Limb (tissue), 2 donors: ENCODE data around the gene SH3PXD2A.

Experiments
- DNase-seq, 2 donors: peaks; one replicate each; pipeline ENCODE4 v3.0.0-alpha.2; 2016; ENCODE audit errors: extremely low spot score in 2 of 2

SH3PXD2A gene

DNA sequence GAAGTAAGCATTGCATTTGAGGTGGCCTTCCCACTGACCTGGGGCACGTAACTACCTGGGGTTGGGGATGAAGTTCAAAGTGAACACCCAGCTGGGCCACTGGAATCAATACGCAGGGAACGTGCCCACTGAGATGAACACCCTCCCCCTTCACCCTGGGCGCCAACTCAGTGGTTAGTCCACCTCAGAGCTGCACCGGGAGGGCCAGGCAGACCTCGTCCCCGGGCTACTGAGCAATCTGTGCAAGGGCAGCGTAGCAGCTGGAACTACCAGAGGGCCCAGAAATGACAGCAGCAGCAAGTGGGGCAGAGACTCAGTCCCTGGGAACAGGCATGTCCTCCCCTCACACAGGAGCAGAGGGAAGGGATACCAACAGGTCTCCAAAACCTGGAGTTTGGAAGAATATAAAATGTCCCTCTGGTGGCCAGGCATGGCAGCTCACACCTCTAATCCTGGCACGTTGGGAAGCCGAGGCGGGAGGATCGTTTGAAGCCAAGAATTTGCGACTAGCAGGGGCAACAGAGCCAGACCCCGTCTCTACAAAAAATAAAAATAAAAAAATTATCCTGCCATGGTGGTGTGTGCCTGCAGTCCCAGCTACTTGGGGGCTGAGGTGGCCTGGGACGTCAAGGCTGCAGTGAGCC, 143.9 kb downstream of the SH3PXD2A start:
- no peak for DNase-seq

DNA sequence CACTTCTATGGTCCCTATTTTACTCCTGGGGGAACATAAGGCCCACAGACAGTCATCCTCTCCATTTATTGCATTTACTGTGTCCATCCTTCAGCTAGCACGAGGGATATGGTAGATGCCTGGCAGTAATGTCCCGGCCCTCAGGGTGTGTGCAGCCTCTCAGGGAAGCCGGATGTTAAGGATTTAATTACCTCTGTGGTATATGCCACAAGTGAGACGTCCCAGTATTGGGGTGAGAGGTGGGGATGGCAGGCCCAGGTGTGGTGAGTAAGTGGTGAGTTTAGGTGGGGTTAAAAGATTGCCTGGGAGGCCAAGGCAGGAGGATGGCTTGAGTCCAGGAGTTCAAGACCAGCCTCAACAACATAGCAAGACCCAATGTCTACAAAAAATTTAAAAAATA, 144.9 kb downstream of the SH3PXD2A start:
- DNase-seq = no peak

DNA sequence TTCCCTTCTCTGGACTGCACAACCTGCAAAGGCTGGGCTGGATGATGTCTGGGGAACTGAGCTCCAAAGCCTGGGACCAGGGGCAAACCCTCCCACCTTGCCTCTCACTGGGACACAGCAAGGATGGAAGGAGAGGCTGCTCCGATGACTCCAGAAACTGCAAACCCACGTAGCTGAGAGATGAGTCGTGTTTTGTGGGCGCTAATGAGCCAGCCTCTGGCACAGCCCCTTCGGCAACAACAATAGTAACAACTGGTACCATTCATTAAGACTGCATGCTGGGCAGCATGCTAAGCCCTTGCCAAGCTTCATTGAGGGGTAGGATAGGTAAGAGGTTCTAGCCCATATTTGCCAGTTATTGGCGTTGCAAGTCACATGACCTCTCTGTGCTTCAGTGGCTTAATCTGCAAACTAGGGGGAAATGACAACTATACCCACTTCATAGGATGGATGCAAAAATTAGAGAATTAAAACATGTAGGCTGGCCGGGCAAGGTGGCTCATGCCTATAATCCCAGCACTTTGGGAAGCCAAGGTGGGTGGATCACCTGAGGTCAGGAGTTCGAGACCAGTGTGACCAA, 145.9 kb downstream of the SH3PXD2A start:
- DNase-seq = no peak

DNA sequence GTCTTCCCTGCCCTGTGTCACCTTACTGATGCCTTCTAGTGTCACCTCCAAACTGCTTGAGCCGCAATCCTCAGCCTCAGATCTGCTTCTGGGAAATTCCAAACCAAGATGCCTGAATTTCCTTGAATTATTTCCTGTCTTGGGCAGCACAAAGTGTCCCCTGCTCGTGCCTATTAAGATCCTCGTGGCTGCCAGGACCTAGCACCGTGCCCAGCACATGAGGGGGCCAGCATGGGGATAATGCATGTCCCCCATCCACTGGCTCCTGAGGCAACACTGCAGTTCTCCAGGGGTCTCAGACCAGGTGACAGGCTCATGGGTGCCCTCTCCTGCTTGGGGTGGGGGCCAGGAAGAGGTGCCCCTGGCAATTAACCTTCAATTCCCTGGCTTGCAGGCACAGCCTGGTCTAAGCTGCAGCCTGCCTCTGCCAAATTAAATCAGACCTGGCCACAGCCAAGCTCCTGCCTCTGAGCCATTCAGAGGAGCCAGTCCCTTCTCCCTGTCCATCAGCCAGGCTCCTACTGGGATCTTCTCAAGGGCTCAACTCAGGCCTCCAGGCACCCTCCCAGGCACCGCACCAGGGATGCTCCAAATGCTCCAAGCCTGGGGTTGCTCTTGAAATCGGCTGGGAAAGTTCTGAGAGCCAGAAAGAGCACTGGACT, 146.6 kb downstream of the SH3PXD2A start:
- no peak for DNase-seq

DNA sequence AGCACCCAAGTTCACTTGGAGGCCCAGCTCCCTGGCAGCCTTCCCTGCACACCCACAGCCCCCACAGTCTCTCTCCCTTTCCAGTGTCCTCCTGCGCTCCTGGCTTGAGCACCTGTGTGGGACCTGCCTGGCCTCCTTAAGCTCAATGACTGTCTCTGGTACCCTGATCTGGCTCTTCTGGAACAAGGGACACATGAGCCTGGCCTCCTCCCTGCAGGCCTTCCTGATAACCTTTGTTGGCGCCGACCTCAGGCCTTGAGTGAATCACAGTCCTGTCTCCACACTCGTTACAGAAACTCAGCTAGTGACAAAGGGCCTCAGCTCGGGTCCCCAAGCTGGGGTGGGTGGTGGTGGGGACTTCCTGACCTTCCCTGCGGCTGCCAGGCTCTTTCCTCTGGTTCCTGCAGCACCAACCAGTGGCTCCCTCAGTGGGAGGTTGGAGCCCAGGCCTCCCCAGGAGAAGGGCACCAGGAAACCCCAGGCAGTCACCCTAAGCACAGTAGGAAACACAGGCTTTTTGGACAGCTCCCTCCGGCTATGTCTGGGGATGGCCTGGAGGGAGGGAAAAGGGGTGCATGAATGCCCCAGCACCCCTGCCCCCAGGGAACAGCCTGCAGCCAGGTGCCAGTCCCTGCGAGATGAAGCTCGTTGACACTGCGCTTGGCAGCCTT, 147.3 kb downstream of the SH3PXD2A start:
- DNase-seq = no peak

DNA sequence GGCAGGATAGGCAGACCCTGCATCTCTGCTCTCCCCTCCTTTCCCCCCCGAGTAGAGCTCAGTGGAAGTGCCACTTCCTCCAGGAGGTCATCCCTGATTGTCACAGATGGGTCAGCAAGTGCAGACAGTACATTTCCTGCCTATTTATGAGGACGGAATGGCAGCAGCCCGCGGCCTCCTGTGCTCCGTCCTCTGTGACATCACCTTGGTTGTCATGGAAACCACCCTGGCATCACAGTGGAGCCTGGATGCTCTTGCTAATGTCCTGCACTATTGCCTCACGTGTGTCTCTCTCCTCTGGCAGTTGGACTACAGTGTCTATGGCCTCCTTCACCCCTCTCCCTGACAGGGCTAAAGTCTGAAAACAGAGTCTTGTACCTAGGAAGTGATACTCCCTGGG, 148.6 kb downstream of the SH3PXD2A start:
- DNase-seq = no peak

DNA sequence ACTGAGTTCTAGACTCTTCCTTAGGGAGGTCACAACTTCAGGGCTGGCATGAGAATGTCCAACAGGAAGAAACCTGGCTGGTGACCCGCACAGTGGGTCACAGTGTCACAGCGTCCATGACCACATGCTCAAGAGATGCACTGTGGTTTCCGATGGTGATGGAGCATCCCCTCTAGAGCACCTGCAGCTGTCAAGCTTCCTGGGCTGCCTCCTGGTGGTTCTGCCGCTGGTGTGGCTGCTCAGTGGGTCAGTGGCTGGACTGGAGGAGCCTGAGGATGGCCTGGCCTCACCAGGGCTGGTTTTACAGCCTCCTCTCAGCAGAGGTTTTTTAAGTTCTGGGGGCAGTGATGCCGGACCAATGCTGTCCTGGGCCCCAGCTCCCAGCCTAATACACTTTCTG, 149.3 kb downstream of the SH3PXD2A start:
- DNase-seq = no peak

DNA sequence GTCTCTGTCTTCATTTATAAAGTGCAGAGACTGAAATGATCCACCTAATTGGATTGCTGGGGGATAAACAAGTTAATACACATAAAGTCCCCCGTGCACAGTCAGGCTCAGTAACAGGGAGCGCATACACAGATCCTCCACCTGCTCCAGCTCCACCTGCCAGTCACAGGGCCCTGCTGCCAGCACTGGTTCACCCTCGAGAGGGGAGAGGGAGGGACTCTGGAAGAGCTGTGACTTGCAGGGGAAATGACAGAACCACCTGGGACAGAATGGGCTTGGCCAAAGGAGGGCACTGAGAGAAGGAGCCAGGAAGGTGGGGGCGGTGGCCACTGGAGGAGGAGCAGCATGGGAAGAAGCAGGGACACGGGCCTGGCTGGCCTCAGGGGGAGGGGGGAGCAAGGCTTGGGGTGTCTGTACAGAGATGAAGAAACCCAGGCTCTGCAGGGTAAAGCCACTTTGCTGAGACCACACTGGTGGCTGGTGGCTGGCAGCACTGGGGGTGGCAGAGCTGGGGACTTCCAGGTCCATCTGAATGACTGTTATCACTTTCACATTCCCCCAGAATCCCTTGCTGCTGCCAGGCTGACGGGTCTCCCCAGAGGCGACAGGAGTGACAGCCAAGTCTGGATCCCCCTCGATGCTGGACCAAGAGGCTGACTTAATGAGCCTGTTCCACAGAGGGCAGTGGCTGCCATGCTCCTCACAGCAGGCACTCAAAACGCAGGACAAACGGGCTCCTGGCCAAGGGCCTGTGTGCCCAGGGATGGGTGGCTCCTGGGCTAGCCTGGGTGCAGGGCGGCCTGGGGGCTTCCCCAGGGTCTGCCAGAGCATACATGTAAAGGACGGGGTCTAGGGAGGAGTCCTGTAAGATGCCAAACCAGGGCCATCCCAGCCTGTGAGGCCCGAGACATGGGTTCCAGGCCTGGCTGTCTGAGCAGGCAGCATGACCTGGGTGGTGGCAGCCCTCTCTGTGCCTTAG, 151.1 kb downstream of the SH3PXD2A start:
- DNase-seq = no peak

DNA sequence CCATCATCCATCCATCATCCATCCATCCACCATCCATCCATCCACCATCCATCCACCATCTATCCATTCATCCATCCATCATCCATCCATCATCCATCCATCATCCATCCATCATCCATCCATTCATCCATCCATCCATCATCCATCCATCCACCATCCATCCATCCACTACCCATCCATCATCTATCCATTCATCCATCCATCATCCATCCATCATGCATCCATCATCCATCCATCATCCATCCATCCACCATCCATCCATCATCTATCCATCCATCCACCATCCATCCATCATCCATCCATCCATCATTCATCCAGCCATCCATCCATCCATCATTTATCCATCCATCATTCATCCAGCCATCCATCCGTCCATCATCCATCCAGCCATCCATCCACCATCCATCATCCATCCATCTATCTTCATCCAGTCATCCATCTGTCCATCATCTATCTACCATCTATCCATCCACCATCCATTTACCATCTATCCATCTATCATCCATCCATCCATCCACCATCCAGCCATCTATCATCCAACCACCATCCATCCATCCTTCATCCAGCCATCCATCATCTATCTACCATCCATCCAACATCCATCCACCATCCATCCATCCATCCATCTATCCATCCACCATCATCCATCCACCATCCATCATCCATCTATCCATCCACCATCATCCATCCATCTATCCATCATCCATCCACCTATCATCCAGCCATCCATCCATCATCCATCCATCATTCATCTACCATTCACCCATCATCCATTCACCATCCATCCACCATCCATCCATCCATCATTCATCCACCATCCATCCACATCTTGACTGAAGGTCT, 153.8 kb downstream of the SH3PXD2A start:
- no peak for DNase-seq

DNA sequence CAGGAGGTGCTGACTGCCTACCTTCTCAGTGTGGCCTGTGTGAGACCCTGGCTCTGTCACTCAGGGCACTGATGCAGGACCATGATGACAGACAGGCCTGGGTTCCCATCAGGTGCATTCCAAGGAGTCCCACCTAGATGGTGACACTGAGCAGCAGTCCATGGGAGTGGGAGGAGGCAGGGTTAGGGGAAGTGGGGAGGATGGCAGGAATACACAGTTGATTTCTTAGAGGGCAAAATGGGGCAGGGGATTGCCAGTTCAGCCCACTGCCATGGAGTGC, 155.0 kb downstream of the SH3PXD2A start:
- no peak for DNase-seq

DNA sequence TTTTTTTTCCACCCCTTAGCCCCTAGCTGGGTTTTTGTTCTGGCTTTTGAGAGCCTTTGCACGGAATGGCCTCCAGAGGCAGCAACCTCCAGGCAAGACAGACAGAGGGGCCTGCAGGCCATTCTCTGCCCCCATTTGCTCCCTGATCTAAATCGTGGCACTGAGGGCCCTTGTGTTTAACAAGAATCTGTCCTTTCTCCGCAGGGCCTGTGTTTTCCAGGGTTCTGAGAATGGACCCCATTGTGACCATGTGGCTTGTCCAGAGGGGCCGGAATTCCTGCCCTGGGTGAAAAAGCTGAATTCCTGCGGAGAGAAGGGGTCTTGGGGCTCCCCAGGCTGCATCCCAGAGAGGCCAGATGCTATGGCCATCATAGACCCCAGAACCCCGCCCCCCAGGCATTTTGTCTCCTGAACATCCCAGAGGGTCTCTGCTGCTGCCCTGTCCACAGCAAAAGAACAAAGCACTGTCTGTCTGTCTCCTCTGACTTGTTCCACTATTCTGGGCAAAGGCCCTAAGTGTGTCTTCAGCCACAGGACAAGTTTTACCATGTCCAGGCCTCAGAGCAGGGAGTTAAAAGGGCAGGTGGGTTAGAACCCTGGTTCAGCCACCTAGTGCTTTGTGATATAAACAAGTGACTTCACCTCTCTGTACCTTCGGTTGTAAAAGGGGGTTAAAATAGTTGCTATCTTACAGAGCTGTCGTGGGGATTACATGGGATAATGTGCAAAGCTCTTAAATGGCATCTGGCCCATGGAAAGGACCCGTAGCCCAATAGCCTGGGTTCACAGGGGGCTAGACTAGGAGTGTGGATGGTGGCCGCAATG, 155.6 kb downstream of the SH3PXD2A start:
- no peak for DNase-seq

DNA sequence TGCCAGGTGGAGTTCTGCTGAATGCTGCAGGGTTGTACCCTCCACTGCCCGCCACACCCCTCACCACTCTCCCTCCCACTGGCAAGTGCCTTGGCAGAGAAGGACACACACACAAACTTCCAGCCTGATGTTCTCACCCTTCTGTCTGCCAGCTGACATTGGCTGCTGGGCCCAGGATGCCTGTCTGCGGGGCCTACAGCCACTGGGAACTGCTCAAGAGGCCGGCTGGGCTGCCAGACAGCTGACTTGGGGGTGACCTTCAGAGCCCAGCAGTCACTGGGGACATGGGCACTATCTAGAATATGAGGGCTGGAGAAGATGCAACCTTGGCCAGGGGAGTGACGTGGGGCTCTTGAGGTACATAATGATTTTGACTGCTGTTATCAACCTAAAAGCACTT, 157.1 kb downstream of the SH3PXD2A start:
- no peak for DNase-seq

DNA sequence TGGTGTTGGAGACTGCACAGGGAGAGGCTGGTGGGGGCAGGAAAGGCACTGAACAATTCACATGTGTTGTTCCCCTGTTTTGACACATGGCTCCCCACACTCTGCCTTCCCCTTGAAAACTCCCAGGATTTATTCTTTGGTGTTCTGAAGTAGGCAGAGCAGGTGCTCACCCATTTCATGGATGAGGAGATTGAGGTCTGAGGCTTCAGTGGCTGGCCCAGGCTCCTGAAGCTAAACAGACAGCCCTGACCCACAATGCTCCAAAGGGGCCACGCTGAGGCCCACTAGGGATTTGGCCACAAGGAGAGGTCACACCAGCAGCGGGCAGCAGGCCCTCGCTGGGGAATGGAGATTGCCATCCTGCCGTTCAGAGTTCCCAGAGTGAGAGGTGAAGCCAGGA, 157.6 kb downstream of the SH3PXD2A start:
- no peak for DNase-seq

DNA sequence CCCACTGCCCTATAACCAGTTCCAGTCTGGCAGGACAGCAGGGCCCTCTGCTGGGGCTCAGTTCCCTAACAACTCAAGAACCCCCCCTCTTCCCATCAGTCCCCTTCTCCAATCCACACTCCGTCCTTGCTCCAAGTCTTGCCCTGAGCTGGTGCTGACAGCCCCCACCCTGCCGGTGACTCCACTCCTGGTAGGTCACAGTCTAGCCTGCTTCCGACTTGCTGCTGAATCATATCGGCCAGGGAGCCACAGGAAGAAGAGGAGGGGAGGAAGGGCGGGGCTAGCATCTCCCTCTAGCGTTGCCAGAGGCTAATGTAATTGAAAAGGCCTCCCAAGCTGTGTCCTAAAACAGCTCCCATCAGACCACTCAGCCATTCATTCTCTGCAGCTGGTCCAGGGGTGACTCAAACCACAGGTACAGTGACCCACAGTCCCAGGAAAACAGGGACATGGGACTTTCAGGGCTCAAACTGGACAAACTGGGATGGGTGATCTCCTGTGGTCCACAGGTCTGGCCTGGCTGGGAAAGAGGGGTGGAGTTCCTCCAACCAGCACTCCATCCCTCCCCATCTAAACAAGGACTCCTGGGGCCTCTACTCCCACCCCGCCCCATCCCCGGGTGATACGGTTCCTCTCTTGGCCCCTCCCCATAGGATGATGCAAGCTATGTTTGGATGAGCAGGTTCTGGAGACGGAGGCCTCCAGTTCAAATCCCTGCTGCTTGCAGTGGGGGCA, 158.8 kb downstream of the SH3PXD2A start:
- DNase-seq = no peak

DNA sequence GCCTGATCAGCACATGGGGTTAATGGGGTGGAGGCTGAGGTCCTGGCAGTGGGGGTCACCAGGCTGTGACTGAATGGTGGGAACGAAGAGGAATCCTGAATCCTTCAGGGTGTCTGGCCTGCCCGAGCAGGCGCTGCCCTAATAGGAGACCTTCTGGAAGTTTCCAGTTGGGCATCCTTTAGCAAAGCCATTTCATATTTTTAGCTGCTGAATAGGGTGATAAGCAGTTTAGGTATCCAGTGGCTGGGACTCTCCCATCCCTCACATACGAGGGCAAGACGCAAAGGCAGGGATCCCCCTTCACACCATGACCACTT, 159.3 kb downstream of the SH3PXD2A start:
- DNase-seq = no peak

DNA sequence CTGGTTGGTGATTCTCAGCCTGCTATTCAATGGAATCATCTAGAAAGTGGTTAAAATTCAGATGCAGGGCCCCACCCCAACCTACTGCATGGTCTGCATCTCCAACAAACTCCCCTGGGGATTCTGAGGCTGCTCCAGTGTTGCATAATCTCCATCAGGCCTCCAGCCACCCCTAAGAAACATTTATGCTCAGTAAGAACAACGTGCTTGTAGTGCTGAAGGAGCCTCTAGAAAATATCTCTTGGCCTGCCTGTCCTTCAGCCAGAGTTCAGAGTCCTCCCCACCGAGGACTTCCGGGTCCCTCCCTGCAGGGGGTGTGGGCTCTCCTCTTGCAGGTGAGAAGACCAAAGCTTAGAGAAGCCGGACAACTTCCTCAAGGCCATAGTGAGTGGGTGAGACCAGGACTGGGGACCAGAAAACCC, 159.8 kb downstream of the SH3PXD2A start:
- no peak for DNase-seq

DNA sequence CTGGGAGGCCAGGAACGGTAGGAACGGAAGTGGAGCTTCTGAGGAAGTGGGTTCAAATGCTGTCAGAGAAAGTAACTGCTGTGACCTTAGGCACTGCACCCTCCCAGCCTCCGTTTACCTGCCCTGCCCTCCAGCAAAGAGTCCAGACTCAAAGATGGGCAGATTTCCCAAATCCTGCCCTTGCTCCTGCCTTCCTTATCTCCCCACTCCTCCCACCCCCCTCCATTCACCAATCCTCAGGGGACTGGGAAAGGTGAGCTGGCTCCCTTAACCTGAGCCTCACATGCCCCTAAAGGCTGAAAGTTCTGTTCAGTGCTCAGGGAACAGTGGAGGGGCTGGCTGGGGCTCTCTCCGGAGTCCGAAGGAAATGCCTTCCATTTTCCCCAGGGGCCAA, 161.6 kb downstream of the SH3PXD2A start:
- no peak for DNase-seq

DNA sequence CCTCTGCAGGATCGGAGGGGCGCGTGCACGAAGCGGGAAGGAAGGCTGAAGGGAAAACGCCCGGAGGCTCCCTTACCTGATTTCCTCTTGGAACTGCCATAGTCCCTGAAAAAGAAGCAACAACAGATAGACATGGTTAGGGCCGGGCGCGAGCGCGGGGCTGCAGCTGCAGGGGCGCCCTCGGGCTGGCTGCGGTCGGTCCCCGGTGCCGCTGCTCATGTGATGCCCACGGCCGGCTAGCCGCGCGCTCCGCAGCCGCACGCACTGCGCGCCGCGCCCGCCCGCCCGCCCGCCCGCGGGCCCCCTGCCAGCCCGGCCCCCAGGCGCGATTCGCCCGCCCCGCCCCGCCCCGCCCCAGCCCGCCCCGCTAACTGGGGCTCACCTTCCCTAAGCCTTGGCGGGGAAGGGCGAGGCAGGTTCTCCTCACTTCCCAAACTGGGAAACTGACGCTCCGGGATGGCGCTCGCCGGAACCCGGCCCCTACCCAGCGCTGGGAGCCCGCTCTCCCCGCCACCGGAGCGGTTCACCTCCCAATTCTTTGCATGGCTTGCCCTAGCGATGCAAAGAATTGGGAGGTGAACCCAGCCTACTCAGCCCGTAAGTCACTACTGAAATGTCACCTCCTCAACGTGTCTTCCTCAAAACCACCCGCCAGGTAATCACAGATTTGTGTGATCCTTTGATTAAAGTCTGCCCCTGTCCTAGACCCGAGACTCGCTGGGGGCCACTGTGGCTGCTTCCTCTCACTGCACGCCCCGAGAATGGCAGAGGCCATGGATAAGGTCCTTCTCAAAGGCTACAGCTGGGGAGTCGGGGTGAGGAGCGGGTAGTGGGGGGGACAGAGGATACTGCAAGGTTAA, 162.2 kb downstream of the SH3PXD2A start:
- DNase-seq = peak in 1 of 2 donors; percentile 59
